PC-3 (cell line): ENCODE data around the gene DGKD. TPM values are rescaled to one million over a fixed set of nuclear protein-coding genes. Genes with fewer than 3 reads are reported as not detected.

Experiments used
- ATAC-seq: fragments of 200-7000 bp; cut with Tn5 transposase; 2 replicates; pipeline ENCODE4 v1.9.1; 2020; ENCODE audit warnings: mild to moderate bottlenecking, moderate library complexity
- BruUV-seq: library from RNA; stranded (reverse); fragments of 400-500 nt; replicated peaks from 2 replicates; lab custom pipeline; 2021; lab: Mats Ljungman, UMichigan
- CTCF ChIA-PET: fragments of 300-600 bp; sonication (Branson Sonifier 250); formaldehyde crosslinking; loops from one replicate; lab custom pipeline; 2022; ENCODE audit warnings: antibody characterized with exemption; lab: Charles Lee
- POLR2A ChIA-PET: fragments of 300-600 bp; sonication (Branson Sonifier 250); formaldehyde crosslinking; loops from one replicate; lab custom pipeline; 2022; ENCODE audit warnings: antibody characterized with exemption; ENCODE audit not compliant: unreplicated experiment; lab: Charles Lee
- DNase-seq: peaks from one replicate; pipeline ENCODE4 v3.0.0-alpha.2; 2015
- H2AFZ ChIP-seq: fragments of 300-600 bp; sonication (generic); 2 replicates; pipeline ENCODE4 v1.6.0; 2016; ENCODE audit warnings: antibody characterized with exemption, low read length
- H3F3A ChIP-seq: fragments of 300-600 bp; sonication (generic); one replicate; pipeline ENCODE4 v1.6.0; 2017; ENCODE audit warnings: antibody characterized with exemption, low read length, control low read depth, mild to moderate bottlenecking; ENCODE audit not compliant: unreplicated experiment
- H3K27ac ChIP-seq: fragments of 300-600 bp; sonication (generic); 2 replicates; pipeline ENCODE4 v1.5.1; 2016; ENCODE audit warnings: mild to moderate bottlenecking, low read length
- H3K27me3 ChIP-seq: fragments of 300-600 bp; sonication (generic); 2 replicates; pipeline ENCODE4 v1.6.1; 2016; ENCODE audit warnings: low read length, mixed read lengths
- H3K36me3 ChIP-seq: fragments of 300-600 bp; sonication (generic); 2 replicates; pipeline ENCODE4 v1.6.1; 2016; ENCODE audit warnings: low read depth, mixed run types, low read length, mixed read lengths
- H3K4me1 ChIP-seq: fragments of 300-600 bp; sonication (generic); 2 replicates; pipeline ENCODE4 v1.5.1; 2016; ENCODE audit warnings: low read length; ENCODE audit not compliant: insufficient read depth
- H3K4me2 ChIP-seq: fragments of 300-600 bp; sonication (generic); 2 replicates; pipeline ENCODE4 v1.6.0; 2016; ENCODE audit warnings: low read length
- H3K4me3 ChIP-seq: fragments of 300-600 bp; sonication (generic); 2 replicates; pipeline ENCODE4 v1.5.1; 2016; ENCODE audit warnings: mild to moderate bottlenecking, low read length, mixed read lengths
- H3K79me2 ChIP-seq: fragments of 300-600 bp; sonication (generic); 2 replicates; pipeline ENCODE4 v1.6.1; 2017; ENCODE audit warnings: low read length, mixed read lengths
- H3K9ac ChIP-seq: fragments of 300-600 bp; sonication (generic); 2 replicates; pipeline ENCODE4 v1.6.0; 2016; ENCODE audit warnings: mild to moderate bottlenecking, low read length
- H3K9me2 ChIP-seq: fragments of 300-600 bp; sonication (generic); replicated peaks from 2 replicates; pipeline ENCODE4 v1.6.1; 2016; ENCODE audit warnings: mixed run types, low read length, mixed read lengths
- H3K9me3 ChIP-seq: fragments of 300-600 bp; sonication (generic); 2 replicates; pipeline ENCODE4 v1.6.1; 2016; ENCODE audit warnings: low read length, mixed read lengths
- H4K20me1 ChIP-seq: fragments of 300-600 bp; sonication (generic); 2 replicates; pipeline ENCODE4 v1.6.1; 2016; ENCODE audit warnings: low read length, mixed read lengths
- CTCF ChIP-seq: fragments of 300-600 bp; sonication (generic); conservative IDR thresholded peaks from 2 replicates; pipeline ENCODE4 v1.5.1; 2017; ENCODE audit warnings: antibody characterized with exemption, low read depth, mild to moderate bottlenecking, low read length
- EZH2 ChIP-seq: fragments of 300-600 bp; sonication (generic); IDR thresholded peaks from one replicate; pipeline ENCODE4 v1.6.1; 2017; ENCODE audit warnings: antibody characterized with exemption, mild to moderate bottlenecking, low read length; ENCODE audit not compliant: unreplicated experiment
- EZH2phosphoT487 ChIP-seq: fragments of 300-600 bp; sonication (generic); IDR thresholded peaks from 2 replicates; pipeline ENCODE4 v1.6.1; 2018; ENCODE audit warnings: mild to moderate bottlenecking, antibody characterized with exemption, low read length, borderline replicate concordance
- intact Hi-C: fragments of 100-400 bp; cut with micrococcal nuclease; formaldehyde crosslinking; loops from 2 replicates; pipeline ENCODE4 v1.9.0; 2023
- total RNA-seq: library from RNA; depleted of rRNA; stranded (reverse); fragments of >200 nt; gene quantifications from 2 replicates; pipeline ENCODE4 v1.2.3, GENCODE V29; 2014

The DGKD gene
- total RNA-seq, 1 experiment from 2014 or later = 23.3 TPM

GRCh38 chr2:233470011-233470687 lies 115.9 kb downstream of the DGKD start:
- H3K4me1 ChIP-seq = no peaks in the 10 kb centered on the region
- no peak for ATAC-seq
- peaks cover 24% of the 10 kb centered on the region for H3K36me3 ChIP-seq
- H4K20me1 ChIP-seq = no peaks in the 10 kb centered on the region
- H3K9ac ChIP-seq = no peak overlapping the region
- intact Hi-C loops = no loop called here
- H3F3A ChIP-seq = no peaks in the 10 kb centered on the region
- DNase-seq = no peak
- H3K79me2 ChIP-seq = no peaks in the 10 kb centered on the region
- no peak overlapping the region for H3K27ac ChIP-seq
- H3K27me3 ChIP-seq = no peaks in the 10 kb centered on the region
- H3K9me3 ChIP-seq = no peaks in the 10 kb centered on the region
- H3K4me2 ChIP-seq = no peak overlapping the region
- ChIA-PET CTCF (no interaction called here), POLR2A (no interaction called here)
- H2AFZ ChIP-seq = no peak overlapping the region
- BruUV-seq = no TSS peak
- no peak for TF ChIP-seq EZH2
- TF ChIP-seq EZH2phosphoT487 = no peak
- TF ChIP-seq CTCF = no peak
- H3K4me3 ChIP-seq = no peak overlapping the region
- no peaks in the 10 kb centered on the region for H3K9me2 ChIP-seq

- H3K9ac ChIP-seq = no peak overlapping the region
- DNase-seq = no peak
- TF ChIP-seq CTCF (no peak), EZH2 (no peak), EZH2phosphoT487 (no peak)
- no peaks in the 10 kb centered on the region for H3F3A ChIP-seq
- H3K4me1 ChIP-seq = no peaks in the 10 kb centered on the region
- H3K9me2 ChIP-seq = no peaks in the 10 kb centered on the region
- no peaks in the 10 kb centered on the region for H3K79me2 ChIP-seq
- no peaks in the 10 kb centered on the region for H3K27me3 ChIP-seq
- no peak overlapping the region for H3K4me3 ChIP-seq
- peaks cover 23% of the 10 kb centered on the region for H3K36me3 ChIP-seq
- intact Hi-C loops = no loop called here
- ATAC-seq = no peak
- H2AFZ ChIP-seq = no peak overlapping the region
- H3K9me3 ChIP-seq = no peaks in the 10 kb centered on the region
- ChIA-PET POLR2A (no interaction called here), CTCF (no interaction called here)
- no peak overlapping the region for H3K27ac ChIP-seq
- H4K20me1 ChIP-seq = no peaks in the 10 kb centered on the region
- H3K4me2 ChIP-seq = no peak overlapping the region
- TSS peak; percentile 13 for BruUV-seq
Observed at GRCh38 chr2:233470839-233471238, 116.5 kb downstream of the DGKD start.

- Histone ChIP-seq H3K4me2 (no peak overlapping the region), H4K20me1 (no peaks in the 10 kb centered on the region), H3K9me2 (no peaks in the 10 kb centered on the region), H3K9me3 (no peaks in the 10 kb centered on the region), H3K4me3 (no peak overlapping the region), H3F3A (no peaks in the 10 kb centered on the region), H3K36me3 (peaks cover 21% of the 10 kb centered on the region), H3K4me1 (no peaks in the 10 kb centered on the region), H3K27ac (no peak overlapping the region), H3K9ac (no peak overlapping the region), H3K79me2 (no peaks in the 10 kb centered on the region), H3K27me3 (no peaks in the 10 kb centered on the region), H2AFZ (no peak overlapping the region)
- intact Hi-C loops = no loop called here
- POLR2A ChIA-PET = no interaction called here
- ATAC-seq (no peak), DNase-seq (no peak)
- no TSS peak for BruUV-seq
- TF ChIP-seq EZH2 (no peak), EZH2phosphoT487 (no peak), CTCF (no peak)
- CTCF ChIA-PET = no interaction called here
Observed at GRCh38 chr2:233471291-233472035, 117.2 kb downstream of the DGKD start.
